GM12892 (cell line): ENCODE results near the gene HTR2B.

Experiments
- POLR2A ChIP-seq: IDR thresholded peaks from 2 replicates; pipeline ENCODE4 v1.6.1; 2011; ENCODE audit warnings: low read depth, low read length, control low read depth
- POLR2AphosphoS5 ChIP-seq: IDR thresholded peaks from 2 replicates; pipeline ENCODE4 v1.6.1; 2011; ENCODE audit warnings: low read depth, low read length, control low read depth
- TAF1 ChIP-seq: IDR thresholded peaks from 2 replicates; pipeline ENCODE4 v1.6.1; 2011; ENCODE audit warnings: low read depth, mild to moderate bottlenecking, control low read depth, low read length, borderline replicate concordance

GRCh38 chr2:231132129-231132528 is 7.3 kb upstream of the HTR2B start:
- TF ChIP-seq POLR2A (no peak), POLR2AphosphoS5 (no peak), TAF1 (no peak)
